Measurements from ENCODE around the gene DUSP6. TPM values are rescaled to one million over a fixed set of nuclear protein-coding genes. Genes with fewer than 3 reads are reported as not detected.
A peak's percentile ranks its signal among the peaks of the same experiment; 100 is the strongest.
"Not testable (repeated sequence)": the region's sequence is repeated elsewhere in the genome, so short reads cannot be mapped to it uniquely, and the experiment has no call there.

Gene DUSP6
- total RNA-seq, 2 donors from 2014 or later = 25.7 to 54.1 TPM

GRCh38 chr12:89344862-89345202 lies 7.5 kb downstream of the DUSP6 start:
- Histone ChIP-seq H3K9me3 (no peaks in the 10 kb centered on the region), H3K36me3 (peaks cover 22% of the 10 kb centered on the region), H3K4me3 (no peak overlapping the region), H3K4me1 (peaks cover 0 to 60% of the 10 kb centered on the region in 2 donors), H3K27me3 (no peaks in the 10 kb centered on the region), H3K27ac (no peak overlapping the region)
- no peak for DNase-seq (ENCODE audit: low spot score)
- TF ChIP-seq CTCF (IDR thresholded peaks at IDR 0.05) = no peak

DNA sequence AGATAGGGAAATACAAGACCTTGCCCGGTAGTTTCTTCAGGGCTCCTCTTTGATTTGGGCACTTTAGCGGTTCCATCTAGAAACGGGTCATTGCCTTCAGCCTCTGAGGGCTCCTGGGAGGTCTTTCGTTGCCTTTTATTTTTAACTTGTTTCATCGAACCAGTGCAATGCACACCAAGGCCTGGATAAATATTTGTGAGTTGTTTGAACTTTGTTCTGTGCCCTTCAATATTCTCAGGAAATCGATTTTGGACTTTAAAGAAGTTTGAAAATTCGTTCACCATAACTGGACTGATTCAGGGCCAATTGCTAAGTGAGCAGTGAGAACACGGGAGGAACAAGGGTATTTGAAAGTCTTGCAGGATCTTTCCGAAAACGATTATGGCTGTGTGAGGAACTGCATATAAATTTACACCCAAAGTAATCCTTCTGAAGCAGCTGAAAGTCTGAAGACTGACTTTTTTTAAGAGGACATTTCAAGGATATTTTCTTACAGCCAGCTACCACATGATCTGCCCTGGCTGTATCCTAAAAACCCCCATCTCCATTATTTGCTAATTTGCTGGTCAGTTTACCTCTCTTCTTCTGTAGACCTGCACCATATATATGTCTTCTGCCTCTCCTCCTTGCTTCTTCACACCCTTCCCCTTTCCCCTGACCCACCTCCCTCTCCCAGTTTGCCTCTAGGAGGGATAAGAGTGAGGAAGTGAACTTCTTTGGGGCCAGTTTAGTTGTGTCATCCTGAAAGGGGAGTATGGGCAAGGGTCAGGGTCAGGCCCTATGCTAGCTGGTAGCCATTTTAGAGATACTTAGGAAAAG lies 8.0 kb downstream of the DUSP6 start:
- peaks cover 0 to 55% of the 10 kb centered on the region in 2 donors for H3K4me1 ChIP-seq
- peaks cover 18% of the 10 kb centered on the region for H3K36me3 ChIP-seq
- TF ChIP-seq CTCF (IDR thresholded peaks at IDR 0.05) = no peak
- no peak for DNase-seq (ENCODE audit: low spot score)
- no peaks in the 10 kb centered on the region for H3K9me3 ChIP-seq
- H3K27me3 ChIP-seq = no peaks in the 10 kb centered on the region
- peak overlapping the region in 1 of 2 donors; percentile 32 for H3K27ac ChIP-seq
- no peak overlapping the region for H3K4me3 ChIP-seq

DNA sequence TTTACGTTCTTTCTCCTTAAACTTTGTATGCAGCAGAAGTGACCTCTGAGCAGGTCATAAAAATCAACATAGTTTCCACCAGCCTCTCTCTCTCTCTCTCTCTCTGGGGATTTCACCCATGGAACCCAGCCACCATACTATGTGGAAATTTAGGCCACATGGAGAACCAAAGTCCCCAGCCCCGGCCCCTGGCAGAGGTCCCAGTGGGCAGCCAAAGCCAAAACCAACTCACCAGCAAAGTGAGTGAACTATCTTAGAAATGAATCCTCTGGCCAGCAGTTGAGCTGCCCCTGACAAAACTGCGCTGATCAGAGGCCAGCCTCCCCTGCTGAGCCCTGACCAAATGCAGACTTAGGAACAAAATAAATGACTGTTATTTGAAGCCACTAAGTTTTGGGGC lies 9.2 kb downstream of the DUSP6 start:
- Histone ChIP-seq H3K27me3 (no peaks in the 10 kb centered on the region), H3K9me3 (no peaks in the 10 kb centered on the region), H3K4me3 (no peak overlapping the region), H3K27ac (peak overlapping the region in 1 of 2 donors; percentile 32), H3K36me3 (peaks cover 7% of the 10 kb centered on the region), H3K4me1 (peaks cover 0 to 48% of the 10 kb centered on the region in 2 donors)
- TF ChIP-seq CTCF (IDR thresholded peaks at IDR 0.05) = no peak
- peak; percentile 78 for DNase-seq (ENCODE audit: low spot score)

DNA sequence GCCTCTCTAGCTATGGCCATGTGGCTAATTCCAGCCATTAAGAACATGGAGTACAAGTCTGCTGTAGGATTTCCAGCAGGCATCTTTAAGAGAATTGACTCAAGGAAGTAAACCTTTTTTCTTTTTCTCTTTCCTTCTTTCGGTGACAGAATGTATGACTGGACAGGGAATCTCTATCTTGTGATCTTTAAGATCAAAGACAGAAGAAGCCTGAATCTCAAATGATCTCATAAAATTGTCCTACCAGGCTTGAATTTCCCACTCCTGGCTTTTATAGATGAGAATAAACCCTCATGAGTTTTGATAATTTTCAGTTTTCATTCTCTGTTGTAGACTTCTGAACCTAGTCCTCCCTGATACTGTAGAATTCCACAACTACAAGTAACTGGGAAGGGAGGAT lies 11.4 kb downstream of the DUSP6 start:
- H3K27ac ChIP-seq = no peak overlapping the region
- DNase-seq (ENCODE audit: low spot score) = no peak
- TF ChIP-seq CTCF (IDR thresholded peaks at IDR 0.05) = no peak
- H3K4me3 ChIP-seq = no peak overlapping the region
- H3K36me3 ChIP-seq = no peaks in the 10 kb centered on the region
- H3K4me1 ChIP-seq = peaks cover 0 to 31% of the 10 kb centered on the region in 2 donors
- H3K9me3 ChIP-seq = no peaks in the 10 kb centered on the region
- no peaks in the 10 kb centered on the region for H3K27me3 ChIP-seq

DNA sequence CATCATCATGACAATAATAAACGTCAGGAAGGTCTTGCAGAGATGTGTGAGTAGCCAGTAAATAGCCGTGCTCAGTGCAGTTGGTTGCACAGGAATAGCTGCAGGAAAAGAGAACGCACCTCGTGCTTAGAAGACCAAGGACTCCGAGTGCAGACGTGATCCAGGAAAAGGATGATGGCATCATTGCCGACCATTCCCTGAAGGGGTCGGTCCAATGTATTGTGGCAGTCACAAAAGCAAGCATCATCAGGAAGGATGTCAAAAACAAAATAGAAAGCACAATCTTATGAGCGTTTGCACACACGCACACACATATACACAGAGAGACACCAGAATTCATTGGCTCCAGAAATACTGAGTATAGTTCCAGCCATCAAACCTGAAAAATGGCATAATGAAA lies 12.8 kb downstream of the DUSP6 start:
- Histone ChIP-seq H3K4me3 (no peak overlapping the region), H3K9me3 (no peaks in the 10 kb centered on the region), H3K36me3 (no peaks in the 10 kb centered on the region), H3K27me3 (no peaks in the 10 kb centered on the region), H3K4me1 (peaks cover 0 to 18% of the 10 kb centered on the region in 2 donors), H3K27ac (no peak overlapping the region)
- no peak for TF ChIP-seq CTCF (IDR thresholded peaks at IDR 0.05)
- no peak for DNase-seq (ENCODE audit: low spot score)

- not testable (repeated sequence) for H3K9me3 ChIP-seq; H3K27ac ChIP-seq; DNase-seq (ENCODE audit: low spot score); H3K27me3 ChIP-seq; H3K4me3 ChIP-seq; H3K4me1 ChIP-seq; H3K36me3 ChIP-seq
Measured at GRCh38 chr12:89337136-89337535, 15.2 kb downstream of the DUSP6 start.

Data from right atrium auricular region (tissue), 2 donors.